H9 (cell line): ENCODE data around the gene MTOR. TPM values are rescaled to one million over a fixed set of nuclear protein-coding genes. Genes with fewer than 3 reads are reported as not detected.

Source experiments
- DNase-seq: peaks from one replicate; pipeline ENCODE4 v3.0.0-alpha.2; 2017
- H2AFZ ChIP-seq: one replicate; pipeline ENCODE4 v1.6.1; 2013; ENCODE audit warnings: mild to moderate bottlenecking, low read length, control low read depth, moderate library complexity
- H2AK5ac ChIP-seq: 2 replicates; pipeline ENCODE4 v1.6.1; 2013; ENCODE audit warnings: low read length, control low read depth, mixed read lengths; ENCODE audit not compliant: insufficient read length
- H2BK120ac ChIP-seq: one replicate; pipeline ENCODE4 v1.6.1; 2013; ENCODE audit warnings: low read depth, mild to moderate bottlenecking, low read length, control low read depth, inconsistent platforms; ENCODE audit not compliant: poor library complexity, severe bottlenecking
- H2BK12ac ChIP-seq: 2 replicates; pipeline ENCODE4 v1.6.1; 2013; ENCODE audit warnings: low read length, control low read depth, mixed read lengths, low read depth; ENCODE audit not compliant: insufficient read length
- H2BK15ac ChIP-seq: 2 replicates; pipeline ENCODE4 v1.6.1; 2013; ENCODE audit warnings: low read depth, low read length, control low read depth
- H2BK20ac ChIP-seq: one replicate; pipeline ENCODE4 v1.6.1; 2013; ENCODE audit warnings: low read depth, mild to moderate bottlenecking, low read length, control low read depth, inconsistent platforms; ENCODE audit not compliant: poor library complexity, severe bottlenecking
- H2BK5ac ChIP-seq: 2 replicates; pipeline ENCODE4 v1.6.1; 2013; ENCODE audit warnings: low read length, control low read depth, mixed read lengths; ENCODE audit not compliant: insufficient read length
- H3K14ac ChIP-seq: 2 replicates; pipeline ENCODE4 v1.6.1; 2013; ENCODE audit warnings: low read length, control low read depth; ENCODE audit not compliant: insufficient read depth
- H3K18ac ChIP-seq: 2 replicates; pipeline ENCODE4 v1.6.1; 2013; ENCODE audit warnings: low read depth, mild to moderate bottlenecking, mixed read lengths, low read length, control low read depth; ENCODE audit not compliant: insufficient read length
- H3K23ac ChIP-seq: 2 replicates; pipeline ENCODE4 v1.6.1; 2013; ENCODE audit warnings: low read length, control low read depth, mixed read lengths, low read depth; ENCODE audit not compliant: insufficient read length
- H3K23me2 ChIP-seq: 2 replicates; pipeline ENCODE4 v1.6.1; 2013; ENCODE audit warnings: low read depth, mild to moderate bottlenecking, mixed read lengths, low read length, control low read depth; ENCODE audit not compliant: insufficient read length, poor library complexity, severe bottlenecking
- H3K27ac ChIP-seq: 2 replicates; pipeline ENCODE4 v1.5.1; 2013; ENCODE audit warnings: low read length, control low read depth, mixed read lengths, low read depth; ENCODE audit not compliant: insufficient read length
- H3K27me3 ChIP-seq: 2 replicates; pipeline ENCODE4 v1.6.1; 2013; ENCODE audit warnings: low read length, control low read depth, inconsistent platforms; ENCODE audit not compliant: insufficient read depth
- H3K4ac ChIP-seq: 2 replicates; pipeline ENCODE4 v1.6.1; 2013; ENCODE audit warnings: low read depth, mild to moderate bottlenecking, control low read depth, inconsistent platforms, low read length, moderate library complexity
- H3K4me1 ChIP-seq: 2 replicates; pipeline ENCODE4 v1.6.1; 2013; ENCODE audit warnings: low read length, control low read depth, inconsistent platforms; ENCODE audit not compliant: insufficient read depth
- H3K4me2 ChIP-seq: 2 replicates; pipeline ENCODE4 v1.6.1; 2013; ENCODE audit warnings: low read length, control low read depth, mixed read lengths; ENCODE audit not compliant: insufficient read length, insufficient read depth
- H3K56ac ChIP-seq: 2 replicates; pipeline ENCODE4 v1.6.1; 2013; ENCODE audit warnings: low read depth, mild to moderate bottlenecking, mixed read lengths, low read length, control low read depth; ENCODE audit not compliant: insufficient read length
- H3K79me1 ChIP-seq: 2 replicates; pipeline ENCODE4 v1.6.1; 2013; ENCODE audit warnings: low read depth, mild to moderate bottlenecking, moderate library complexity, low read length, control low read depth, inconsistent platforms; ENCODE audit not compliant: insufficient read depth, poor library complexity, severe bottlenecking
- H3K79me2 ChIP-seq: 2 replicates; pipeline ENCODE4 v1.6.1; 2013; ENCODE audit warnings: low read length, control low read depth, inconsistent platforms; ENCODE audit not compliant: insufficient read depth
- H3K9ac ChIP-seq: 2 replicates; pipeline ENCODE4 v1.6.1; 2013; ENCODE audit warnings: low read length, control low read depth, mixed read lengths; ENCODE audit not compliant: insufficient read length; ENCODE audit errors: extremely low read depth
- H3K9me3 ChIP-seq: one replicate; pipeline ENCODE4 v1.6.1; 2013; ENCODE audit warnings: low read depth, low read length, inconsistent platforms; ENCODE audit not compliant: control insufficient read depth
- H3T11ph ChIP-seq: one replicate; pipeline ENCODE4 v1.6.1; 2013; ENCODE audit warnings: mild to moderate bottlenecking, low read length, control low read depth, inconsistent platforms
- H4K20me1 ChIP-seq: one replicate; pipeline ENCODE4 v1.6.1; 2013; ENCODE audit not compliant: control insufficient read depth, insufficient read length, insufficient read depth
- H4K5ac ChIP-seq: 2 replicates; pipeline ENCODE4 v1.6.1; 2013; ENCODE audit warnings: low read depth, mild to moderate bottlenecking, mixed read lengths, low read length, control low read depth; ENCODE audit not compliant: insufficient read length
- H4K8ac ChIP-seq: replicated peaks from 2 replicates; pipeline ENCODE4 v1.6.1; 2013; ENCODE audit warnings: low read length, control low read depth, mixed read lengths, low read depth; ENCODE audit not compliant: insufficient read length
- H4K91ac ChIP-seq: 2 replicates; pipeline ENCODE4 v1.6.1; 2013; ENCODE audit warnings: low read depth, mild to moderate bottlenecking, moderate library complexity, mixed read lengths, low read length, control low read depth; ENCODE audit not compliant: insufficient read length
- H3K27ac Mint-ChIP-seq, 3 experiments: 2 replicates in 2 of 3; 3 replicates in 1 of 3; pipeline ENCODE4 v1.8.0; 2020 to 2021; ENCODE audit warnings: mixed read lengths in 3 of 3, mild to moderate bottlenecking in 1 of 3, moderate library complexity in 1 of 3
- H3K27me3 Mint-ChIP-seq: 2 replicates; pipeline ENCODE4 v1.8.0; 2021; ENCODE audit warnings: low read depth, mild to moderate bottlenecking, moderate library complexity, mixed read lengths
- H3K36me3 Mint-ChIP-seq, 3 experiments: 2 replicates in 2 of 3; 3 replicates in 1 of 3; pipeline ENCODE4 v1.8.0; 2020 to 2021; ENCODE audit warnings: low read depth in 3 of 3, mixed read lengths in 3 of 3; ENCODE audit not compliant: insufficient read depth in 1 of 3
- H3K4me1 Mint-ChIP-seq, 2 experiments: 2 replicates each; pipeline ENCODE4 v1.8.0; 2020; ENCODE audit warnings: mixed read lengths in 2 of 2
- H3K4me3 Mint-ChIP-seq, 2 experiments: 2 replicates in 1 of 2; 3 replicates in 1 of 2; pipeline ENCODE4 v1.8.0; 2020 to 2021; ENCODE audit warnings: mild to moderate bottlenecking in 2 of 2, mixed read lengths in 2 of 2, moderate library complexity in 1 of 2
- H3K9me3 Mint-ChIP-seq, 2 experiments: 2 replicates in 1 of 2; 3 replicates in 1 of 2; pipeline ENCODE4 v1.8.0; 2020; ENCODE audit warnings: mild to moderate bottlenecking in 2 of 2, mixed read lengths in 2 of 2, moderate library complexity in 1 of 2
- CTCF ChIP-seq: fragments of 200-600 bp; sonication (generic); conservative IDR thresholded peaks from 3 replicates; pipeline ENCODE4 v1.8.0; 2021; ENCODE audit warnings: antibody characterized with exemption, mild to moderate bottlenecking
- WGBS: extraction: QIAGEN DNeasy Blood & Tissue Kit; methylation state at CpG from one replicate; pipeline ENCODE4 v1.1.7; 2013; ENCODE audit warnings: missing lambda C conversion rate, low lambda C conversion rate, mixed read lengths; ENCODE audit not compliant: insufficient read length; ENCODE audit errors: extremely low coverage; 5-methylcytosine and 5-hydroxymethylcytosine counted together
- total RNA-seq: library from RNA; stranded (reverse); gene quantifications from 2 replicates; pipeline ENCODE4 v1.2.1, GENCODE V29; 2021

The MTOR gene
- total RNA-seq, 1 experiment from 2014 or later: 67.5 TPM

- Histone ChIP-seq H3K79me1 (no peaks in the 10 kb centered on the region), H3K27me3 (no peaks in the 10 kb centered on the region; the same call in 1 of the 2 replicates), H3K23ac (no peak overlapping the region), H2AFZ (no peak overlapping the region), H3K23me2 (no peaks in the 10 kb centered on the region), H2AK5ac (no peak overlapping the region), H3K4me1 (no peaks in the 10 kb centered on the region), H2BK15ac (no peak overlapping the region), H2BK120ac (no peak overlapping the region), H3K14ac (no peak overlapping the region), H3K56ac (no peak overlapping the region), H2BK5ac (no peak overlapping the region), H4K91ac (no peak overlapping the region), H3K18ac (no peak overlapping the region), H2BK20ac (no peak overlapping the region), H2BK12ac (no peak overlapping the region), H3K79me2 (no peaks in the 10 kb centered on the region), H3K27ac (no peak overlapping the region), H4K8ac (no peak overlapping the region), H3K4ac (no peak overlapping the region), H4K5ac (no peak overlapping the region), H3K4me2 (no peak overlapping the region), H3T11ph (no peak overlapping the region), H4K20me1 (no peaks in the 10 kb centered on the region), H3K9ac (no peak overlapping the region), H3K9me3 (no peaks in the 10 kb centered on the region)
- no peak overlapping the region for H3K27ac Mint-ChIP-seq
- H3K4me1 Mint-ChIP-seq: no peaks in the 10 kb centered on the region
- DNase-seq: no peak
- TF ChIP-seq CTCF: no peak
- H3K4me3 Mint-ChIP-seq: no peak overlapping the region
- H3K36me3 Mint-ChIP-seq: peaks cover 14 to 80% (median 62%) of the 10 kb centered on the region in 3 experiments; a peak in 6 of 7 replicates
- H3K27me3 Mint-ChIP-seq: no peaks in the 10 kb centered on the region; the same call in 1 of the 2 replicates
- no CpG with 5 or more reads among the region's 5 CpGs for WGBS
- no peaks in the 10 kb centered on the region for H3K9me3 Mint-ChIP-seq
Measured at GRCh38 chr1:11134898-11135266, 127.5 kb downstream of the MTOR start.
